GM18873 (cell line): ENCODE results near the gene FAM98C.
"Not testable (repeated sequence)": the region's sequence is repeated elsewhere in the genome, so short reads cannot be mapped to it uniquely, and the experiment has no call there.

Source experiments
- ATAC-seq: cut with Tn5 transposase; IDR thresholded peaks from one replicate; pipeline ENCODE4 v1.9.1; 2021; ENCODE audit warnings: mild to moderate bottlenecking, moderate library complexity, moderate number of reproducible peaks; ENCODE audit not compliant: unreplicated experiment, low FRiP score

Gene FAM98C

DNA sequence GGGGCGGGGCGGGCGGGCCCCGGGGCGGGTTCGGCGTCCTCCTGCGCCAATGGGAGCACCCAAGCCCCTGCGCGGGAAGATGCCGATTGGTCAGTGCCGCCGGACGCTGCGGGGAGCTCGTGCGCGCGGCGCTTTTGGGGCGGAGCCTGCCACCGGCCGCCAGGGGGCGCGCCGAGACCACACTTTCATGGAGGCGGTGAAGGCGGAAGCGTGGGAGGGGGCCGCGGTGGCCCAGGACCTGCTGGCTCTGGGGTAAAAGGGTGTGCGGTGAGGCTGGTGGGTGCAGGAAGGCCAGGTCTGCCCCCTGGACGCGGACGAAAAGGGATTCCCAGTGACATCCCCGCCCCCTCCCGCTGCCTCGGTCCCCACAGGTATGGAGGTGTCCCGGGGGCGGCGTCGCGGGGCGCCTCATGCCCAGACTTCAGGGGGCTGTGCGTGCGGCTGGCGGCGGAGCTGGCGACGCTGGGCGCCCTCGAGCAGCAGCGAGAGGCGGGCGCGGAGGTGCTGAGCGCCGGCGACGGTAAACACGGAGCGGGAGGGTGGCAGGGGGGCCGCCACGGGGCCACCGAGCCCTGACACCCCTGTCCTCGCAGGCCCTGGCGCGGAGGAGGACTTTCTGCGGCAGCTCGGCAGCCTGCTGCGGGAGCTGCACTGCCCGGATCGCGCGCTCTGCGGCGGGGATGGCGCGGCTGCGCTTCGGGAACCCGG, at the start of gene FAM98C:
Gene FAM98C (plus strand): TSS at position 127 of the 708 bp plus-strand sequence. CDS start 61 bp downstream, at position 188.
- ATAC-seq: peak; percentile 85

GRCh38 chr19:38355728-38356725, 46.9 kb upstream of the FAM98C start:
- ATAC-seq: no peak

- no peak for ATAC-seq
Measured at GRCh38 chr19:38358071-38358470, 44.8 kb upstream of the FAM98C start.

GRCh38 chr19:38359242-38360021, 43.5 kb upstream of the FAM98C start:
- ATAC-seq: no peak

GRCh38 chr19:38360351-38360750, 42.5 kb upstream of the FAM98C start:
- no peak for ATAC-seq

DNA sequence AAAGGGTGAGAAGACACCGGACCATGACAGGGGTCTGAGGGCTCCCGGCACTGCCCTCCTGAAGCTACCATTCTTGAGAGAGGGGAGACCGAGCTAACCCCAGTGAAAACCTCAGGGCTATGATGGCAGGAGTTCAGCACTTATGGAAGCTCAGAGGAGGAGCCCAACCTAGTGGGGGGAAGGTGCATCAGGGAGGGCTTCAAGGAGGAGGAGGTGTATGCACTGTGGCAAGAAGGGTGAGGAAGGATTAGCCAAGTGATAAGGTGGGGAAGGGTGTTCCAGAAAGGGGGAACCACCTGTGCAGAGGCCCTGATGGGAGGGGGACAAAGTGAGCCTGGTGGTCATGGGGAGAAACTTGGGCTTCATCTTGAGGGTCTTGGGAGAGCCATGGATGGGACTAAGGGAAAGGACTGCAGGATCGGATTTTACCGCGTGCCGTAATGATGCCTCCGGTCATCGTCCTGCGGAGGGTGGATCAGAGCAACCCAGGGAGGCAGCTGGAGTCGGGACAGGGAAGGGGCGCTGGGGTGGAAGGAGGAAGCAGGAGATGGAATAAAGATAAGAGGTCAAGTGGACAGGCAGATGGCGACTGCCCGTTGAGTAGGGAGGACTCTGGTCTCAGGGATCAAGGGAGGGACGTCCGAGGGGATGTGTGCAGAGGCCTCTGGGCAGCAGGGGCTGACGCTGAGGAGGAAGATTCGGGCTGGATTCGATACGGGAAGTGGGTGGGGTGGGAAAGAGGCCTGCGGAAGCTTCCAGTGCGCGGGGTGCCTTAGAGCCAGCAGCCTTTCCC, 41.9 kb upstream of the FAM98C start:
- no peak for ATAC-seq

- no peak for ATAC-seq
Measured at GRCh38 chr19:38361633-38362075, 41.2 kb upstream of the FAM98C start.

DNA sequence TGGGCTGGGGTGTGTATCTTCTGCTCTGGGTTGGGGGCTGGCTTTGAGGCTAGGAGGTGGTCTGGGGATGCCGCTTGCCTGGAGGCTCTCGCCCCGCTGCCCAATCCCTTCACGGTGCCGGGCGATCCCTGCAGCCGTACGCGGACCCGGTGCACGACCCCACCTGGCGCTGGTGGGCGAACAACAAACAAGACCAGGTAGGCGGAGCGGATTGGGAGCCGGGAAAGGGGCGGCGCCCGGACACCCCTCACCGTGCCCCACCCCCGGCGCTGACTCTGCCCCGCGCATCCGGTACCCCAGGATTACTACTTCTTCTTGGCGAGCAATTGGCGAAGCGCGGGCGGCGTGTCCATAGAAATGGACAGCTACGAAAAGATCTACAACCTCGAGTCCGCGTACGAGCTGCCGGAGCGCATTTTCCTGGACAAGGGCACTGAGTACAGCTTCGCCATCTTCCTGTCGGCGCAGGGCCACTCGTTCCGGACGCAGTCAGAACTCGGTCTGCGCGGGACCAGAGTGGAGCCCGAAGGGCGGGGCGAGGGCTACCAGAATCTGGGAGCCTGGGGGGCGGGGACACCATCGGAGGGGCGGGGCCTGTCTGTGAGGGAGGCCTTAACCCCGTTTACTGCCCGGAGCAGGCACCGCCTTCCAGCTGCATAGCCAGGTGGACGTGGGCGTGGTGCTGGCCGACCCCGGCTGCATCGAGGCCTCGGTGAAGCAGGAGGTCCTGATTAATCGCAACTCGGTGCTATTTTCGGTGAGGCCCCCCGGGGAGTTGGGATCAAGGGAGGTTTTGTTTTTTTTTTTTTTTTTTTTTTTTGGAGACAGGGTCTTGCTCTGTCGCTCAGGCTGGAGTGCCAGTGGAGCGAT, 40.6 kb upstream of the FAM98C start:
- no peak for ATAC-seq

DNA sequence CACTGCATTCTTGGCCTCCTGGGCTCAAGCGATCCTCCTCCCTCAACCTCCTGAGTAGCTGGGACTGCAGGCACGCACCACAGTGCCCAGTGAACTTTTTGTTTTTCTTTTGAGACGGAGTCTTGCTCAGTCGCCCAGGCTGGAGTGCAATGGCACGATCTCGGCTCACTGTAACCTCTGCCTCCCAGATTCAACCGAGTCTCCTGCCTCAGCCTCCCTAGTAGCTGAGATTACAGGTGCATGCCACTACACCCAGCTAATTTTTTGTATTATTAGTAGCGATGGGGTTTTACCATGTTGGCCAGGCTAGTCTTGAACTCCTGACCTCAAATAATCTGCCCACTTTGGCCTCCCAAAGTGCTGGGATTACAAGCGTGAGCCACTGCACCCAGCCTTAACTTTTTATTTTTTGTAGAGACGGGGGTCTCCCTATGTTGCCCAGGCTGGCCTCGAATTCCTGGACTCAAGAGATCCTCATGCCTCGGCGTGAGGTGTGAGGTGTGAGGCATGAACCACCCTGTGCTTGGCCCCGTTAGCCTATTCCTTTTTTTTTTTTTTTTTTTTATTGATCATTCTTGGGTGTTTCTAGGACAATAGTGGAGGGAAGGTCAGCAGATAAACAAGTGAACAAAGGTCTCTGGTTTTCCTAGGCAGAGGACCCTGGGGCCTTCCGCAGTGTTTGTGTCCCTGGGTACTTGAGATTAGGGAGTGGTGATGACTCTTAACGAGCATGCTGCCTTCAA, 39.8 kb upstream of the FAM98C start:
- ATAC-seq: not testable (repeated sequence)

DNA sequence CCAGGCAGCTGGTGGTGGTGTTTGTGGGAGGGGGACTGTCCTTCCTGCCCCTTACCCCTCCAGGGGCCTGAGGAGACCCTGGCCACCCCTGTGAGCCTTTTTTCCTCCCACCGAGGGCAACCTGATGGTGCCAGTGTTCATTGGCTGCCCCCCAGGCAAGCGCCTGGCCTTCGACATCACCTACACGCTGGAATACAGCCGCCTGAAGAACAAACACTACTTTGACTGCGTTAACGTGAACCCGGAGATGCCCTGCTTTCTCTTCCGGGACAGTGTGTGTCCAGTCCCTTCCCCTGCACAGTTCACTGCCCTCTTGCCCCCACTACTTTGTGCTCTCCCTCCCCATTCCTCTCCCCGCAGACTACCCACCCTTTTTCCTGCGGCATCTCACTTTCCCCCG, 35.9 kb upstream of the FAM98C start:
- ATAC-seq: no peak

- no peak for ATAC-seq
Measured at GRCh38 chr19:38369584-38369983, 33.3 kb upstream of the FAM98C start.

DNA sequence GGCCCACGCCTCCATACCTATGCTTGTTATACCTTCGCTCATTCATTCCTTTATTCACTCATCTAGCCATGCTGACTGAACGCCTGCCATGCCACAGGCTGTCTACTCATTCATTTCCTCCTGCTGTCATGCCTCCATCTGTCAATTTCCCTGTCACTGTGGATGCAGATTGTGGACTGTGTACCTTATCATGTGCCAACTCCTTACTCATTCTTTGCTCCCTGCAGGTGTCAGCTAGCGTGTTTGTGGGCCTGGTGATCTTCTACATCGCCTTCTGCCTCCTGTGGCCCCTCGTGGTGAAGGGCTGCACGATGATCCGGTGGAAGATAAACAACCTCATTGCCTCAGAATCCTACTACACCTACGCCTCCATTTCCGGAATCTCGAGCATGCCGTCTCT, 32.6 kb upstream of the FAM98C start:
- no peak for ATAC-seq

GRCh38 chr19:38371081-38371480, 31.8 kb upstream of the FAM98C start:
- ATAC-seq: no peak

DNA sequence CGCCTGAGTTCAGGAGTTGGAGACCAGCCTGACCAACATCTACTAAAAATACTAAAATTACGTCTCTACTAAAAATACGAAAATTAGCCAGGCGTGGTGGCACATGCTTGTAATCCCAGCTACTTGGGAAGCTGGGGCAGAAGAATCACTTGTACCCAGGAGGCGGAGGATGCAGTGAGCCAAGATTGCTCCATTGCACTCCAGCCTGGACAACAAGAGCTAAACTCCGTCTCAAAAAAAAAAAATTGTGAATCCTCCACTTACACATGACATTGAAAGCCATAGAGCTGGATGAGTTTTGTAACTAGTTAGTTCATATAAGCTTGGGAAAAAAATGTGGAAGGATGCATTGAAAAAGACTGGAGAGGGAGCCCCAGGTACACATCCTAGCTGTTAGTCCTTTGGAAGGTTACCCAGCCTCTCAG, 29.0 kb upstream of the FAM98C start:
- ATAC-seq: no peak

DNA sequence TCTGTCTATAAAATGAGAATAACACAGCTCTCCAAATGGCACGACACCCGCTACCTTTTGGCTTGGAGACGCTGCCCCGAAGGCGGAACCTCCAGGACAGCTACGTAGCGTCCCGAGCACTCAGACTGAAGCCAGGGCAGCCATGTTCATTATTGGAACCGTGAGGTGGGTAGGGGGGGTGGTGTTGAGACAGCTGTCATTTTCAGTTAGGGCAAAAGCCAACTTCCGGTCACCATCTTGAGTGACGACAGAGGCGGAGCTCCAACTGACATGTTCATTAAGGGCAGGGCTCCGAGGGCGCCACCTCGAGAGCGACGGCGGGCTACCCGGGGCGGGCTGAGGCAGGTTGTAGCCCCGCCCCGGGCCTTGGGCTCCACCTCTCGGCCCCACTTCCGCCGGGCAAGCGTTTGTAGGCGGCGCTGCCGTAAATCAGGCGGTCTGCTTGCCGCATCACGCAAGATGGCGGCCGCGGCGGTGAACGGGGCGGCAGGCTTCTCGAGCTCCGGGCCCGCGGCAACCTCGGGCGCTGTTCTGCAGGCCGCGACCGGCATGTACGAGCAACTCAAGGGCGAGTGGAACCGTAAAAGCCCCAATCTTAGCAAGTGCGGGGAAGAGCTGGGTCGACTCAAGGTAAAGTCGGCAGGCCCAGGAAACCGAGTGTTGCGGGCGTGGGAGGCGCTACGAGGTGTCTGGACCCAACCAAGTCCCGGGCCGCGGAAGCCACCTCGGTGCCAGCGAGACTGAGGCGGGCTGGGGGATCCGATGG, 28.4 kb upstream of the FAM98C start, which contains the start of gene PSMD8:
Gene PSMD8 (plus strand): TSS at position 240 of the 766 bp plus-strand sequence. CDS start 31 bp downstream, at position 271.
- peak; percentile 84 for ATAC-seq

DNA sequence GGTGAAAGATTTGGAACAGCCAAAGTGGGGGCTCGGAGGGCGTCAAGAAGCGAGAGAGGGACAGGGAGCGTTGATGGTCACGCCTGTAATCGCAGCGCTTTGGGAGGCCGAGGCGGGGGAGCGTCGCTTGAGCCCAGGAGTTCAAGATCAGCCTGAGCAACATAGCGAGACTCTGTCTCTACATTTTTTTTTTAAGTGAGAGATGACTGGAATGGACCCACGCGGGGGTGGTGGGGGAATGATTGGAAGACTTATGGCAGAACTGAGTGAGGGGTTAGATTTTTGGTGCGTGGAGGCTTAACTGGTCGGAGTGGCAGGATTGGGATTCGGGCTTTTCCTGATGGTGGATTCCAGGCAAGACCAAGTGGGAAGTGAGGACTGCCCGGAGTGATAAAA, 27.8 kb upstream of the FAM98C start:
- no peak for ATAC-seq

DNA sequence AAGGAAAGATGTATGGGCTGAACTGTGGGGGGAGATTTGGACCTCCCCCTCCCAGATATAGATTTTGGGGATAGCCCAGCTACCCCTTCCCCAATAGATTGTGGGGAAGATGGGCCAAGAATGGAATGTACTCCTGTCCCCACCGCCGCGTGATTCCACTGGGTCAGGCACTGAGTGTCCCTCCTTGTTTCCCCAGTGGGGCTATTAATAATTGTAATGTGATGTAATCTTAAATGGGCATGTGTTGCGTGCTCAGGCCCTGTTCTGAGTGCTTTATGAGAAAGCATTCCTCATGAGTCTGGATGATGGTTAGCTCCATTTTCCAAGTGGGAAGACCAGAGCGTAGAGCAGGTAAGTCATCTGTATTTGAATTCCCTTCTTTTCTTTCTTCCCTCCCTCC, 27.1 kb upstream of the FAM98C start:
- ATAC-seq: no peak
